Measurements from ENCODE around the gene MUC5B. TPM values are rescaled to one million over a fixed set of nuclear protein-coding genes. Genes with fewer than 3 reads are reported as not detected.

The MUC5B gene
- total RNA-seq, 1 experiment from 2014 or later: 1.6 TPM

DNA sequence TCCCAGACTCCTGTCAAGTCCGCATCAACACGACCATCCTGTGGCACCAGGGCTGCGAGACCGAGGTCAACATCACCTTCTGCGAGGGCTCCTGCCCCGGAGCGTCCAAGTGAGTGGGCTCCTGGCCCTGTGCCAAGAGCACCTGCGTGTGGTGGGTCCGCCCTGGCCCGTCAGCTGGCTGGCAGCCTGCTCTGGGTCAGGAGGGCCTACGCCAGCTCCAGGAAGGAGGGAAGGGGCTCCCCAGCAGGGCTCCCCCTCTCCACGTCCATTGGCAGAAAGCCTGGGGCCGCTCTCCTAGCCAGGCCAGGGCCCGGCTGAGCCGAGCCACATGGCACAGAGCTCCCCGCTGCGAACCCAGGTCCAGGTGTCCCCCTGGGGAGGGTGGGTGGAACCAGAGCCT lies 37.8 kb downstream of the MUC5B start:
- Mint-ChIP-seq H3K4me3 (no peak overlapping the region), H3K4me1 (peaks cover 3% of the 10 kb centered on the region; the same call in 1 of the 2 replicates), H3K36me3 (peaks cover 13% of the 10 kb centered on the region), H3K27ac (no peak overlapping the region; the same call in 1 of the 2 replicates), H3K9me3 (peaks cover 14% of the 10 kb centered on the region), H3K27me3 (ENCODE audit: low read depth) (peaks cover 6% of the 10 kb centered on the region)
- POLR2A ChIA-PET: no interaction called here
- DNase-seq (ENCODE audit: low spot score): no peak
- CTCF ChIA-PET: no interaction called here
- ATAC-seq: no peak
- TF ChIP-seq, protein P1, sequence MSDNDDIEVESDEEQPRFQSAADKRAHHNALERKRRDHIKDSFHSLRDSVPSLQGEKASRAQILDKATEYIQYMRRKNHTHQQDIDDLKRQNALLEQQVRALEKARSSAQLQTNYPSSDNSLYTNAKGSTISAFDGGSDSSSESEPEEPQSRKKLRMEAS (CRISPR knock-in tag; IDR thresholded peaks at IDR 0.05): no peak
- TF ChIP-seq, protein P2, sequence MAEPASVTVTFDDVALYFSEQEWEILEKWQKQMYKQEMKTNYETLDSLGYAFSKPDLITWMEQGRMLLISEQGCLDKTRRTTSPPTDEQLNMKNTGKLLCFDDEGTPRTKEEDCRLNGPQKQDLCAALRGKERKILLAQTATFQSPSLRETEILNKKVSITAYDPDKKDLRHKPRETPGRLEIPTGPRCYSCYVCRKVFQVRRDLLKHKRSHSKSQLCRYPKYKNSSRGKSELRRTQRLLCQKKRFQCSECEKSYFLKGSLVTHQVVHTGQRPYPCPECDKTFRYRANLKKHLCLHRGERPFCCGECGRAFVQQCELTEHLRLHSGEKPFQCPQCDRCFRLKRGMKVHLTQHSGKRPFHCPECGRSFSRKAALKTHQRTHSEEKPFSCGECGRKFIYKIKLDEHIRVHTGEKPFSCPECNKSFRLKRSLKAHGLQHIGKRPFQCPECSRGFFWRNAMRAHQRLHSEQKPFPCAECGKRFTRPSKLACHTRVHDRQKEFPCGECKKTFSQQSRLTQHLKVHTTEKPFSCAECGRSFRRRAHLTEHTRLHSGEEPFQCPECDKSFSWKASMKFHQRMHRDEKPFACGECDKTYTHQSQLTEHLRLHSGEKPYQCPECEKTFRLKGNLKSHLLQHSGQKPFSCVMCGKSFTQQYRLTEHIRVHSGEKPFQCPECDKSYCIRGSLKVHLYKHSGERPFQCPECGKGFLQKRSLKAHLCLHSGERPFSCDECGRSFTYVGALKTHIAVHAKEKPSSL (CRISPR knock-in tag; conservative IDR thresholded peaks at IDR 0.05): no peak
- TF ChIP-seq HMGA2 (CRISPR knock-in tag; IDR thresholded peaks at IDR 0.05): no peak
- TF ChIP-seq, protein P3, sequence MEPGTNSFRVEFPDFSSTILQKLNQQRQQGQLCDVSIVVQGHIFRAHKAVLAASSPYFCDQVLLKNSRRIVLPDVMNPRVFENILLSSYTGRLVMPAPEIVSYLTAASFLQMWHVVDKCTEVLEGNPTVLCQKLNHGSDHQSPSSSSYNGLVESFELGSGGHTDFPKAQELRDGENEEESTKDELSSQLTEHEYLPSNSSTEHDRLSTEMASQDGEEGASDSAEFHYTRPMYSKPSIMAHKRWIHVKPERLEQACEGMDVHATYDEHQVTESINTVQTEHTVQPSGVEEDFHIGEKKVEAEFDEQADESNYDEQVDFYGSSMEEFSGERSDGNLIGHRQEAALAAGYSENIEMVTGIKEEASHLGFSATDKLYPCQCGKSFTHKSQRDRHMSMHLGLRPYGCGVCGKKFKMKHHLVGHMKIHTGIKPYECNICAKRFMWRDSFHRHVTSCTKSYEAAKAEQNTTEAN (CRISPR knock-in tag; IDR thresholded peaks at IDR 0.05): no peak
- no peak for TF ChIP-seq ELF4 (CRISPR knock-in tag; IDR thresholded peaks at IDR 0.05; ENCODE audit: low read depth)
- TF ChIP-seq, protein P4, sequence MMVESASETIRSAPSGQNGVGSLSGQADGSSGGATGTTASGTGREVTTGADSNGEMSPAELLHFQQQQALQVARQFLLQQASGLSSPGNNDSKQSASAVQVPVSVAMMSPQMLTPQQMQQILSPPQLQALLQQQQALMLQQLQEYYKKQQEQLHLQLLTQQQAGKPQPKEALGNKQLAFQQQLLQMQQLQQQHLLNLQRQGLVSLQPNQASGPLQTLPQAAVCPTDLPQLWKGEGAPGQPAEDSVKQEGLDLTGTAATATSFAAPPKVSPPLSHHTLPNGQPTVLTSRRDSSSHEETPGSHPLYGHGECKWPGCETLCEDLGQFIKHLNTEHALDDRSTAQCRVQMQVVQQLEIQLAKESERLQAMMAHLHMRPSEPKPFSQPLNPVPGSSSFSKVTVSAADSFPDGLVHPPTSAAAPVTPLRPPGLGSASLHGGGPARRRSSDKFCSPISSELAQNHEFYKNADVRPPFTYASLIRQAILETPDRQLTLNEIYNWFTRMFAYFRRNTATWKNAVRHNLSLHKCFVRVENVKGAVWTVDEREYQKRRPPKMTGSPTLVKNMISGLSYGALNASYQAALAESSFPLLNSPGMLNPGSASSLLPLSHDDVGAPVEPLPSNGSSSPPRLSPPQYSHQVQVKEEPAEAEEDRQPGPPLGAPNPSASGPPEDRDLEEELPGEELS (CRISPR knock-in tag; IDR thresholded peaks at IDR 0.05): no peak
- TF ChIP-seq, protein P5, sequence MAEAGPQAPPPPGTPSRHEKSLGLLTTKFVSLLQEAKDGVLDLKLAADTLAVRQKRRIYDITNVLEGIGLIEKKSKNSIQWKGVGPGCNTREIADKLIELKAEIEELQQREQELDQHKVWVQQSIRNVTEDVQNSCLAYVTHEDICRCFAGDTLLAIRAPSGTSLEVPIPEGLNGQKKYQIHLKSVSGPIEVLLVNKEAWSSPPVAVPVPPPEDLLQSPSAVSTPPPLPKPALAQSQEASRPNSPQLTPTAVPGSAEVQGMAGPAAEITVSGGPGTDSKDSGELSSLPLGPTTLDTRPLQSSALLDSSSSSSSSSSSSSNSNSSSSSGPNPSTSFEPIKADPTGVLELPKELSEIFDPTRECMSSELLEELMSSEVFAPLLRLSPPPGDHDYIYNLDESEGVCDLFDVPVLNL (CRISPR knock-in tag; IDR thresholded peaks at IDR 0.05; ENCODE audit: borderline replicate concordance, low read depth): no peak
- no peak for TF ChIP-seq ZBTB21 (CRISPR knock-in tag; IDR thresholded peaks at IDR 0.05; ENCODE audit: borderline replicate concordance)
- no peak for TF ChIP-seq GTF2I (CRISPR knock-in tag; conservative IDR thresholded peaks at IDR 0.05)
- no peak for TF ChIP-seq TEAD4 (CRISPR knock-in tag; IDR thresholded peaks at IDR 0.05)
- no peak for TF ChIP-seq PRRX2 (CRISPR knock-in tag; IDR thresholded peaks at IDR 0.05)
- TF ChIP-seq, protein P6, sequence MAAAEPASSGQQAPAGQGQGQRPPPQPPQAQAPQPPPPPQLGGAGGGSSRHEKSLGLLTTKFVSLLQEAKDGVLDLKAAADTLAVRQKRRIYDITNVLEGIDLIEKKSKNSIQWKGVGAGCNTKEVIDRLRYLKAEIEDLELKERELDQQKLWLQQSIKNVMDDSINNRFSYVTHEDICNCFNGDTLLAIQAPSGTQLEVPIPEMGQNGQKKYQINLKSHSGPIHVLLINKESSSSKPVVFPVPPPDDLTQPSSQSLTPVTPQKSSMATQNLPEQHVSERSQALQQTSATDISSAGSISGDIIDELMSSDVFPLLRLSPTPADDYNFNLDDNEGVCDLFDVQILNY (CRISPR knock-in tag; IDR thresholded peaks at IDR 0.05): no peak
- TF ChIP-seq, protein P7, sequence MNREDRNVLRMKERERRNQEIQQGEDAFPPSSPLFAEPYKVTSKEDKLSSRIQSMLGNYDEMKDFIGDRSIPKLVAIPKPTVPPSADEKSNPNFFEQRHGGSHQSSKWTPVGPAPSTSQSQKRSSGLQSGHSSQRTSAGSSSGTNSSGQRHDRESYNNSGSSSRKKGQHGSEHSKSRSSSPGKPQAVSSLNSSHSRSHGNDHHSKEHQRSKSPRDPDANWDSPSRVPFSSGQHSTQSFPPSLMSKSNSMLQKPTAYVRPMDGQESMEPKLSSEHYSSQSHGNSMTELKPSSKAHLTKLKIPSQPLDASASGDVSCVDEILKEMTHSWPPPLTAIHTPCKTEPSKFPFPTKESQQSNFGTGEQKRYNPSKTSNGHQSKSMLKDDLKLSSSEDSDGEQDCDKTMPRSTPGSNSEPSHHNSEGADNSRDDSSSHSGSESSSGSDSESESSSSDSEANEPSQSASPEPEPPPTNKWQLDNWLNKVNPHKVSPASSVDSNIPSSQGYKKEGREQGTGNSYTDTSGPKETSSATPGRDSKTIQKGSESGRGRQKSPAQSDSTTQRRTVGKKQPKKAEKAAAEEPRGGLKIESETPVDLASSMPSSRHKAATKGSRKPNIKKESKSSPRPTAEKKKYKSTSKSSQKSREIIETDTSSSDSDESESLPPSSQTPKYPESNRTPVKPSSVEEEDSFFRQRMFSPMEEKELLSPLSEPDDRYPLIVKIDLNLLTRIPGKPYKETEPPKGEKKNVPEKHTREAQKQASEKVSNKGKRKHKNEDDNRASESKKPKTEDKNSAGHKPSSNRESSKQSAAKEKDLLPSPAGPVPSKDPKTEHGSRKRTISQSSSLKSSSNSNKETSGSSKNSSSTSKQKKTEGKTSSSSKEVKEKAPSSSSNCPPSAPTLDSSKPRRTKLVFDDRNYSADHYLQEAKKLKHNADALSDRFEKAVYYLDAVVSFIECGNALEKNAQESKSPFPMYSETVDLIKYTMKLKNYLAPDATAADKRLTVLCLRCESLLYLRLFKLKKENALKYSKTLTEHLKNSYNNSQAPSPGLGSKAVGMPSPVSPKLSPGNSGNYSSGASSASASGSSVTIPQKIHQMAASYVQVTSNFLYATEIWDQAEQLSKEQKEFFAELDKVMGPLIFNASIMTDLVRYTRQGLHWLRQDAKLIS (CRISPR knock-in tag; IDR thresholded peaks at IDR 0.05; ENCODE audit: borderline replicate concordance): no peak
- TF ChIP-seq, protein P8, sequence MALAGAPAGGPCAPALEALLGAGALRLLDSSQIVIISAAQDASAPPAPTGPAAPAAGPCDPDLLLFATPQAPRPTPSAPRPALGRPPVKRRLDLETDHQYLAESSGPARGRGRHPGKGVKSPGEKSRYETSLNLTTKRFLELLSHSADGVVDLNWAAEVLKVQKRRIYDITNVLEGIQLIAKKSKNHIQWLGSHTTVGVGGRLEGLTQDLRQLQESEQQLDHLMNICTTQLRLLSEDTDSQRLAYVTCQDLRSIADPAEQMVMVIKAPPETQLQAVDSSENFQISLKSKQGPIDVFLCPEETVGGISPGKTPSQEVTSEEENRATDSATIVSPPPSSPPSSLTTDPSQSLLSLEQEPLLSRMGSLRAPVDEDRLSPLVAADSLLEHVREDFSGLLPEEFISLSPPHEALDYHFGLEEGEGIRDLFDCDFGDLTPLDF (CRISPR knock-in tag; IDR thresholded peaks at IDR 0.05): no peak
- TF ChIP-seq, protein P9, sequence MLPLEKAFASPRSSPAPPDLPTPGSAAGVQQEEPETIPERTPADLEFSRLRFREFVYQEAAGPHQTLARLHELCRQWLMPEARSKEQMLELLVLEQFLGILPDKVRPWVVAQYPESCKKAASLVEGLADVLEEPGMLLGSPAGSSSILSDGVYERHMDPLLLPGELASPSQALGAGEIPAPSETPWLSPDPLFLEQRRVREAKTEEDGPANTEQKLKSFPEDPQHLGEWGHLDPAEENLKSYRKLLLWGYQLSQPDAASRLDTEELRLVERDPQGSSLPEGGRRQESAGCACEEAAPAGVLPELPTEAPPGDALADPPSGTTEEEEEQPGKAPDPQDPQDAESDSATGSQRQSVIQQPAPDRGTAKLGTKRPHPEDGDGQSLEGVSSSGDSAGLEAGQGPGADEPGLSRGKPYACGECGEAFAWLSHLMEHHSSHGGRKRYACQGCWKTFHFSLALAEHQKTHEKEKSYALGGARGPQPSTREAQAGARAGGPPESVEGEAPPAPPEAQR (CRISPR knock-in tag; IDR thresholded peaks at IDR 0.05): no peak
- TF ChIP-seq, protein P10, sequence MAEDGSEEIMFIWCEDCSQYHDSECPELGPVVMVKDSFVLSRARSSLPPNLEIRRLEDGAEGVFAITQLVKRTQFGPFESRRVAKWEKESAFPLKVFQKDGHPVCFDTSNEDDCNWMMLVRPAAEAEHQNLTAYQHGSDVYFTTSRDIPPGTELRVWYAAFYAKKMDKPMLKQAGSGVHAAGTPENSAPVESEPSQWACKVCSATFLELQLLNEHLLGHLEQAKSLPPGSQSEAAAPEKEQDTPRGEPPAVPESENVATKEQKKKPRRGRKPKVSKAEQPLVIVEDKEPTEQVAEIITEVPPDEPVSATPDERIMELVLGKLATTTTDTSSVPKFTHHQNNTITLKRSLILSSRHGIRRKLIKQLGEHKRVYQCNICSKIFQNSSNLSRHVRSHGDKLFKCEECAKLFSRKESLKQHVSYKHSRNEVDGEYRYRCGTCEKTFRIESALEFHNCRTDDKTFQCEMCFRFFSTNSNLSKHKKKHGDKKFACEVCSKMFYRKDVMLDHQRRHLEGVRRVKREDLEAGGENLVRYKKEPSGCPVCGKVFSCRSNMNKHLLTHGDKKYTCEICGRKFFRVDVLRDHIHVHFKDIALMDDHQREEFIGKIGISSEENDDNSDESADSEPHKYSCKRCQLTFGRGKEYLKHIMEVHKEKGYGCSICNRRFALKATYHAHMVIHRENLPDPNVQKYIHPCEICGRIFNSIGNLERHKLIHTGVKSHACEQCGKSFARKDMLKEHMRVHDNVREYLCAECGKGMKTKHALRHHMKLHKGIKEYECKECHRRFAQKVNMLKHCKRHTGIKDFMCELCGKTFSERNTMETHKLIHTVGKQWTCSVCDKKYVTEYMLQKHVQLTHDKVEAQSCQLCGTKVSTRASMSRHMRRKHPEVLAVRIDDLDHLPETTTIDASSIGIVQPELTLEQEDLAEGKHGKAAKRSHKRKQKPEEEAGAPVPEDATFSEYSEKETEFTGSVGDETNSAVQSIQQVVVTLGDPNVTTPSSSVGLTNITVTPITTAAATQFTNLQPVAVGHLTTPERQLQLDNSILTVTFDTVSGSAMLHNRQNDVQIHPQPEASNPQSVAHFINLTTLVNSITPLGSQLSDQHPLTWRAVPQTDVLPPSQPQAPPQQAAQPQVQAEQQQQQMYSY (CRISPR knock-in tag; IDR thresholded peaks at IDR 0.05): no peak

Data from WTC11 (cell line).